Femur (tissue), 1 donor: ENCODE measurements around the gene B3GAT2.
A peak's percentile ranks its signal among the peaks of the same experiment; 100 is the strongest.

Source experiments
- DNase-seq: peaks from one replicate; pipeline ENCODE4 v3.0.0-alpha.2; 2017

B3GAT2 gene

GRCh38 chr6:70894001-70894400, 62.9 kb downstream of the B3GAT2 start:
- DNase-seq, result no peak

- no peak for DNase-seq
Measured at GRCh38 chr6:70889270-70889669, 67.6 kb downstream of the B3GAT2 start.

- DNase-seq, result no peak
Measured at GRCh38 chr6:70886661-70887060, 70.2 kb downstream of the B3GAT2 start.

GRCh38 chr6:70886071-70886470, 70.8 kb downstream of the B3GAT2 start:
- DNase-seq, result no peak

- DNase-seq, result peak; percentile 69
Measured at GRCh38 chr6:70884074-70884983, 72.5 kb downstream of the B3GAT2 start.

- no peak for DNase-seq
Measured at GRCh38 chr6:70879496-70879895, 77.4 kb downstream of the B3GAT2 start.

GRCh38 chr6:70874181-70874913, 82.5 kb downstream of the B3GAT2 start:
- peak; percentile 28 for DNase-seq

- no peak for DNase-seq
Measured at GRCh38 chr6:70872469-70872868, 84.4 kb downstream of the B3GAT2 start.

GRCh38 chr6:70864401-70864800, 92.5 kb downstream of the B3GAT2 start:
- no peak for DNase-seq

GRCh38 chr6:70863343-70863742, 93.5 kb downstream of the B3GAT2 start:
- no peak for DNase-seq

GRCh38 chr6:70860920-70861319, 95.9 kb downstream of the B3GAT2 start:
- DNase-seq, result no peak

- no peak for DNase-seq
Measured at GRCh38 chr6:70860045-70860444, 96.8 kb downstream of the B3GAT2 start.

- DNase-seq, result no peak
Measured at GRCh38 chr6:70857387-70858077, 99.3 kb downstream of the B3GAT2 start.

- no peak for DNase-seq
Measured at GRCh38 chr6:70852667-70853246, 104.1 kb downstream of the B3GAT2 start.

- no peak for DNase-seq
Measured at GRCh38 chr6:70849348-70850069, 107.4 kb downstream of the B3GAT2 start.

- DNase-seq, result no peak
Measured at GRCh38 chr6:70847106-70848084, 109.5 kb downstream of the B3GAT2 start.

GRCh38 chr6:70846207-70846835, 110.5 kb downstream of the B3GAT2 start:
- no peak for DNase-seq

- DNase-seq, result no peak
Measured at GRCh38 chr6:70844301-70844700, 112.6 kb downstream of the B3GAT2 start.

GRCh38 chr6:70843328-70843918, 113.4 kb downstream of the B3GAT2 start:
- DNase-seq, result no peak

- no peak for DNase-seq
Measured at GRCh38 chr6:70842541-70842940, 114.3 kb downstream of the B3GAT2 start.
